T47D (cell line): ENCODE measurements around the gene DOK1.

ENCODE experiments used
- DNase-seq, 2 experiments: peaks; one replicate each; pipeline versions ENCODE4 v3.0.0 to v3.0.0-alpha.2; 2011 to 2012; ENCODE audit warnings: low read depth in 1 of 2, low spot score in 1 of 2
- JUND ChIP-seq: IDR thresholded peaks from 2 replicates; pipeline ENCODE4 v1.6.1; 2012; ENCODE audit warnings: low read depth
- in situ Hi-C: cut with HindIII; loops from 2 replicates; pipeline ENCODE4 v1.10.0; 2016; ENCODE audit warnings: low sequenced_read_pairs, low pct_unique_long_range_greater_than_20kb

Gene DOK1

DNA sequence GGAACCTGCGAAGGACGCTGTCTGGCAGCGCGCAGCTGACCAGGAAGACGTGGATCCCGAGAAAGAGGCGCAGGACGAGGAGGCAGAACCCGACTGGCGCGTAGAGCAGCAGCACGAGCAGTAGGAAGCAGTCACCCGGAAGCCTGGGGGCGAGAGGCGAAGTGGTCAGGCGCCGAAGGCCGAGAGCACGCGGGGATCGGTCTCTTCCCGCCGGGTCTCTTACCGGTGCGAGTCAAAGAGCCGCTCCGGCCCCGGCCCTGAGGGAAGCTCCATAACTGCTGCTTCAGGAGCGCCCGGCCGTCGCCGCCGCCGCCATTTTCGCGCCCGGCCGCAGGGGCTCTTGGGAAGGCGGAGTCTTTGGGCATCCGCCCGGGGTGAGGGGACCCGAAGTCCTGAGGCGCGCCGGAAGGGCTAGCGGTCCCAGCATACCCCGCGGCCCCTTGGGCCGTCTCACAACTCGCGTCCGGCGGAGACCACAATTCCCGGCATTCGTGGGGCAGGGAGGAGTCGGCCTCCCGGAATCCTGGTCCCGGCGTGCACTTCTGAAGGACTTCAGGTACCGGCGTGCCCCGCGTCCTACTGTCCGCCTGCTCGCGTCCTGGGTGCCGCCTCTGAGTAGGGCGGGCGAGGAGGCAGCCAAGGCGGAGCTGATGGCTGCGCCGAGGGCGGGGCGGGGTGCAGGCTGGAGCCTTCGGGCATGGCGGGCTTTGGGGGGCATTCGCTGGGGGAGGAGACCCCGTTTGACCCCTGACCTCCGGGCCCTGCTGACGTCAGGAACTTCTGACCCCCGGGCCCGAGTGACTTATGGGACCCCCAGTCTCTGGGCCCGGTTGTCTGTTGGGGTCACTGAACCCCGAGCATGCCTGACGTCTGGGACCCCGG, 24.9 kb upstream of the DOK1 start, which contains the start of the genes AUP1 and HTRA2:
AUP1 (minus strand) TSS at position 350 of the 882 bp plus-strand sequence; CDS start at position 273, 77 bp downstream.
HTRA2 (plus strand) TSS at position 577 of the 882 bp plus-strand sequence; CDS start at position 651, 74 bp downstream.
- DNase-seq = peak; percentile 97 to 98

DNA sequence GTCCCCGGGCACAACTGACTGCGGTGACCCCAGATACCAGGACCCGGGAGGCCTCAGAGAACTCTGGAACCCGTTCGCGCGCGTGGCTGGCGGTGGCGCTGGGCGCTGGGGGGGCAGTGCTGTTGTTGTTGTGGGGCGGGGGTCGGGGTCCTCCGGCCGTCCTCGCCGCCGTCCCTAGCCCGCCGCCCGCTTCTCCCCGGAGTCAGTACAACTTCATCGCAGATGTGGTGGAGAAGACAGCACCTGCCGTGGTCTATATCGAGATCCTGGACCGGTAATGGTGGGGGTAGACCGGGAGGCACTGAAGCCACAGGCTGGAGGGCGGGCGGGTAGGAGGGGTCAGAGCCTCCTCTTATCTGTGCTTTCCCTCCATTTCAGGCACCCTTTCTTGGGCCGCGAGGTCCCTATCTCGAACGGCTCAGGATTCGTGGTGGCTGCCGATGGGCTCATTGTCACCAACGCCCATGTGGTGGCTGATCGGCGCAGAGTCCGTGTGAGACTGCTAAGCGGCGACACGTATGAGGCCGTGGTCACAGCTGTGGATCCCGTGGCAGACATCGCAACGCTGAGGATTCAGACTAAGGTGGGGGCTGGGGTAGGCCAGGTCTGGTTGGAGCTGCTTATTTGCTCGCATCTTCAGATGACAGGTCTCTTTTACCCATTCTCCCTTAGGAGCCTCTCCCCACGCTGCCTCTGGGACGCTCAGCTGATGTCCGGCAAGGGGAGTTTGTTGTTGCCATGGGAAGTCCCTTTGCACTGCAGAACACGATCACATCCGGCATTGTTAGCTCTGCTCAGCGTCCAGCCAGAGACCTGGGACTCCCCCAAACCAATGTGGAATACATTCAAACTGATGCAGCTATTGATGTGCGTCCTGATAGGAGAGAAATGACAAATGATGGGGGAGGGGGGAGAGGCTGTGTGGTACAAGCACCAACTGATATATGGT, 24.0 kb upstream of the DOK1 start:
- in situ Hi-C loops = no loop called here
- no peak for TF ChIP-seq JUND
- no peak for DNase-seq

More for the DNA sequence above, 24.9 kb upstream of the DOK1 start, which contains the start of the genes AUP1 and HTRA2:
- in situ Hi-C loops = no loop called here
- TF ChIP-seq JUND = no peak

DNA sequence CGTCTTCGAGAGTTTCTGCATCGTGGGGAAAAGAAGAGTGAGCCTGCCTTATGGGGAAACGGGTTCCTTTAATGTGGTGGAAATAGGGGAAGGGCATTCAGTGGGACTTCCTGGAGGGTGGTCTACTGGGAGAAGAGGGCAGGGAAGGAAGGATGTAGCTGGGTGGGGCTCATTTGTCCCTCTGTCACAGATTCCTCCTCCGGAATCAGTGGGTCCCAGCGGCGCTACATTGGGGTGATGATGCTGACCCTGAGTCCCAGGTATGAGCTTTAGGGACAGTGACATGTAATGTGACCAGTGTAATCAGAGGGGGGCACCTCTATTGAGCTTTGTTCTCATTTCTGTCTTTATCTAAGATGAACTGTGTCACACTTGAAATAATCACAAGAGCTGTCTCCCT, 22.9 kb upstream of the DOK1 start:
- in situ Hi-C loops = no loop called here
- DNase-seq = no peak

DNA sequence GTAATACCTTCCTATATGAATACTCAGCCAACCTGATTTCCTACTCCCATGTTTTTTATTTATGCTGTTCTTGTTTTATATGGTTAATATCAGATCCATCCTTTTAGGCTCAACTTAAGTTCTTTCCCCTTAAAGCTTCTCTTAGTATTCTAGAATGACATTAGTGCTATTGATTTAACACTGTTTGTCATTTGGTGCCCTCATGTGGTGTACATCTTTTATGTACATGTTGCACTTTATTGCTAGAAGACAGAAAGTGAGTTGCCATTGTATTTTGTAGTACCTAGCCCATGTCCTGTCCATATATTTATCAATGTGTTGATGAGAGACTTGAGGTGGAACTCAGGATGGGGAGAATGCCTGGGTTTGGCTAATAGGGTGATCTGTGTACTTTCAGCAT, 22.3 kb upstream of the DOK1 start:
- in situ Hi-C loops = no loop called here
- no peak for TF ChIP-seq JUND
- DNase-seq = peak; percentile 45 to 65

More for the DNA sequence above, 22.9 kb upstream of the DOK1 start:
- no peak for TF ChIP-seq JUND

DNA sequence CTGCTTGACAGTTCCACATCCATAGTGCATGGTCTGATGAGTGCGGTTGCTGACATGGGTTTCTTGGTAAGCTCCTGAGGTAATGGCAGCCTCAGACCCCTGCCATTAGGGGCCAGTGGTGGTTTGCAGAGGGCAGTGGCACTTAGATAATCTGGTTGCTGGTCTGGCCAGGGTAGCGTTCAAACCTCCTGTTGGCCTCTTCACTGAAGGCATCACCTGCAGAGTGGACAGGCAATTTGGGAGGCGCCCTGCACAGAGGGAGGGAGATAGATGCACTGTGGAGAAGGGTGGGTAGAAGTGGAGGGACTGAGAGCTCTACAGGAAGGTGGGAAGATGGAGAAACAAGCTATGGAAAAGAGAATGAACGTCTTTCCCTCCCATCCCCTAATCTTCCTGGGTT, 21.1 kb upstream of the DOK1 start:
- DNase-seq = no peak
- TF ChIP-seq JUND = no peak
- in situ Hi-C loops = no loop called here

DNA sequence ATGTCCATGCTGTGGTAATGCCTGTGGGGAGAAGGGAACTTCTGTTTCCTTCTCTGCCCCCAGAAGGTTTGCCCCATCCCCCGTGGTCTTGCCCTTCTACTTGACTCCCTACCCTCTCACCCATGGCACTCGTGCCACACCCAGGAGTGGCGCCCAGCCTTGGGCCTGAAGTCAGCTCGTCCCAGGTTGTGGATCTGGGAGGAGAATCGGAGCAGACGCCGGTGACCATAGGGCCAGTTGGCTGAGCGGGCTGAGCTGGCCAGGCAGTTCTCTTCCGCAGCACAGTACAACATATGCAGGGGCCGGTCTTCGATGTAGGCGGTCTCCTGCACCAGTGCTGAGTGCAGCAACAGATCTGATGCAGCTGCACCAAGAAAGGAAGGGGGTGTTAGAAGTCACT, 20.1 kb upstream of the DOK1 start:
- DNase-seq = no peak
- no peak for TF ChIP-seq JUND
- in situ Hi-C loops = no loop called here

DNA sequence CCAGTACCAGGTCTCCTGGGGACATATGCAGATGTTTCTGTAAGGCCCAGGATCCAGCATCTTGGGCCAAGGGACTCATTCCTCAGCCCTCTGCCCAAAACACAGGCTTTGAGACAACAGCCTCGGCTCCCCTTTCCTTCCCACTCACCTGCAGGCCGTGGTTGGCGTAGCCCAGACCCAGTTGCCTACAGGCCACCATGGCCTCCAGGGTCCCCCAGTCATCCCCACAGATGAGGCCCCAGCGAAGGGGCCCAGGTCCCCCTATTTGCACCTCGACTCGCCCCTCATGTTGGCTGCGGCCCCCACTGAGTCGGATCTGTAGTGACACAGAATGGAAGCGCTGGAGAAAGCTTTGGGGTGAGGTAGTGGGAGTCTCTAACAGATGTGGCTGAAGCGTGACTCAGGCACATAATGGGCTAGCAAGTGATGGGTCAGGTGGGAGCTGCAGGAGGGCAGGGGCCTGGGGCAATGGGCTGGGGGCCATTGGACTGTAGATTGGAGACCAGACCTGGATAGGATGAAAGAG, 19.0 kb upstream of the DOK1 start:
- TF ChIP-seq JUND = no peak
- in situ Hi-C loops = no loop called here

DNA sequence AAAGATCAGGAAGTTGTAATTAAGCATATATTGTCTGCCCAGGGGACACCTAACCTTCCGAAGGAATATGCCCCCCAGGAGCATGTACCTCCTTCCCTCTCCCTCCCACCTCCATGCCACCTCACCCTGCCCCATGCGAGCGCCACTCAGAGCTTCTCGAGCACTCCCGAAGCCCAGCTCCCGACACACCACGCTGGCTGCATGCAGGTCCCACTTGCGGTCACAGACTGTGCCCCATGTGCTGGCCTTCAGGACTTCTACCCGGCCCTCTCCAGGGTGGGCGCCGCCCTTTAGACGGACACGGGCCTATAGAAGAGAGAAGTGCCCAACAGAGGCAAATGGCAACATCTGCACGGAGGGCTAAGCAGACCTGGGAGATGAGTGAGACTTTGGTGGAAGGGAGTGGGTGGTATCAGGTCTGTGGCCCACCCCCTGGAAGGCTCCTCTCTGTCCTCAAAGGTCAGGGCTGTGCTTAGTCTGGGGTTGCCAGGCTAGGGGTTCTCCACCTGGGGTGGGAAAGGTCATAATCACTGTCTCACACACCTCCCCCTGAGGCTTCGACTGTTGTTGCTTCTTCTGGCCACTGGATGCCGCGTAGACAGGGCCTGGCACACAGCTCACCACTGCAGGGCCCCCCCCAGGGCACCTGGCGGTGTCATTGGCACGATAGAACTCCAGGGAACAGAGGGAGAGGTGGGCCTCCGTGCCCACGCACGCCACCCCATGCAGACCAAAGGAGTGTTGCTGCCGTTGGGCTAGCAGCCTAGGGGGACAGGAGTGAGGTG, 18.2 kb upstream of the DOK1 start:
- in situ Hi-C loops = no loop called here
- DNase-seq = no peak
- TF ChIP-seq JUND = no peak

More for the DNA sequence above, 19.0 kb upstream of the DOK1 start:
- DNase-seq = no peak

DNA sequence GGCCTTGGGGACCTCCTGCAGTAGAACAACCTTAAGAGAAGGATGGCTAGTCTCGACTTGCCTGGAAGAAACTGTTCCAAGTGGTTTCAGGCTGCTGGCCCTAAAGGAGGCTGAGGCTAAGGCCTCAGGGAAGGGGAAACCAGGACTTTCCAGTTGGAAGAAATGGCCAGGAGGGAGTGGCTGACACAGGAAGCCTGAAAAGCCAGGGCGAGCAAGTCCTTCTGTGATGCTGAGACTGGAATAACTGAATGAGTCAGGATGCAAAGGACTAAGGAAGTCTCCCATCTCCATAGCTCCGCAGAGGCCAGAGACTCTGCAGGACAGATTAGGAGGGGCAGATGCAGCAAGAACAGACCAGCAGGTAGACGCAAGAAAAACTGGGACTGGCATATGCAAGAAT, 17.4 kb upstream of the DOK1 start:
- no peak for TF ChIP-seq JUND
- in situ Hi-C loops = no loop called here
- no peak for DNase-seq

DNA sequence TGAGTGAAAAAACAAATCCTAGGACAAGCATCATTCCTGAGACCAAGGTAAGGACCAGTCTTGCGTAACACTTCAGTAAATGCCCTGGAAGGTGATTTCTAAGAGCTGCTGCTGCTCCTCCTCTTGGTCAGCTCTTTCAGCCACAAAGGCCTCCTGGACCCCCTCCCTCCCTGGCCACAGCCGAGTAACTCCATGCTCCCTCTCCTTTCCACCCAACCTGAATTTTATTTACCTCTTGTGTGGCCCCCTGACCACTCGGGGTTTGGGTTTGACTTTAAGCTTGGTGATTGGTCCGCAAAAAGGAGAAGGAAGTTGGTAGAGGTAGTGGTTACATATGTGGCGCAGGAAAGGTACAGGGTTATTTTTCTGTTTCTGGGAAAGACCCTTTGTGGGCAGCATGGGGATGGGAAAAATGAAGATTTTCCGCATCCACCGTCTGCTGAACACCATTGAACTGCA, 15.6 kb upstream of the DOK1 start:
- no peak for DNase-seq
- in situ Hi-C loops = no loop called here

DNA sequence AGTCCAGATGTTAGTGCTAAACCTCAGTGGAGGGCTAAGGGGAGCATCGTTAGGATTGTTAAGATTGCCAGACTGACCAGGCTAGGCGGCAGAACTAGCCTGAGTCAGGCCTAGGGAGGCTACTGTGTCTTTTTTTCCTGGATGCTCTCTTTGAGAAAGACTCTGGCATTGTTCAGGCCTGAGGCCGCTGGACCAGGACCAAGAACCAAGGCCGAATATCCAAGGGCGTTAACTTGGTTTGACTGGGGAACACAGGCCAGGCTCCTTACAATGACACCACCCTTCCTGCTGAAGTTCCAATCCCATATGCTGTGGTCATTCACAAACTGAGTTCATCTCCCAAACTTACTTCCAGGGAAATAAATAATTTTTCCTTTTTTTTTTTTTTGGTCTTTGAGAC, 14.2 kb upstream of the DOK1 start:
- no peak for TF ChIP-seq JUND
- in situ Hi-C loops = no loop called here
- DNase-seq = no peak

More for the DNA sequence above, 15.6 kb upstream of the DOK1 start:
- TF ChIP-seq JUND = no peak

DNA sequence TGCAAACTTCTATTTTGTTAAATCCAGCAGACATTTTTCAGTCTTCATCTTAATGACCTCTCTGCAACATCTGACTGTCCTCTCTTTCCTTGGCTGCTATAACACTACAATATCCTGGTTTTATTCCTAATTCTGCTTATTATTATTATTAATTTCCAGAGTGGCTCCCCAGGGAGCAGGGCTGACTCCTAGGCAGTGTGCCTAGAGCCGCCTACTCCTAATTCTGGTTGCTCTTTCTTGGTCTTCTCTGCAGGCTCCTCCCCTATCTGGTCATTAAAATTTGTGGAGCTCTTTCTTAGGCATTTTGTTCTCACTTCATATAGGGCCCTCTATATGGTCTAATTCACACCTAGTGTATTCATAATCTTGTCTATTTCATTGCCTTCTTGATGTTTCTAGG, 11.5 kb upstream of the DOK1 start:
- in situ Hi-C loops = no loop called here
- TF ChIP-seq JUND = no peak
- no peak for DNase-seq
